Vagina (tissue), 2 donors: ENCODE measurements around the gene DDC. TPM values are rescaled to one million over a fixed set of nuclear protein-coding genes. Genes with fewer than 3 reads are reported as not detected.

Experiments
- DNase-seq, 2 donors: peaks; one replicate each; pipeline ENCODE4 v3.0.0-alpha.2; 2017; ENCODE audit errors: extremely low spot score in 2 of 2
- H3K27ac ChIP-seq: fragments of 200-600 bp; sonication (generic); one replicate; pipeline ENCODE4 v1.5.1; 2019
- H3K27me3 ChIP-seq: fragments of 200-600 bp; sonication (generic); one replicate; pipeline ENCODE4 v1.5.1; 2019
- H3K36me3 ChIP-seq, 2 donors: fragments of 200-600 bp; sonication (generic); one replicate each; pipeline ENCODE4 v1.5.1; 2017 to 2019
- H3K4me1 ChIP-seq: fragments of 200-600 bp; sonication (generic); one replicate; pipeline ENCODE4 v1.5.1; 2019
- H3K4me3 ChIP-seq, 2 donors: fragments of 200-600 bp; sonication (generic); 1 replicate in 1 of 2; 2 replicates in 1 of 2; pipeline ENCODE4 v1.5.1; 2016 to 2019
- H3K9me3 ChIP-seq: fragments of 200-600 bp; sonication (generic); one replicate; pipeline ENCODE4 v1.5.1; 2019
- POLR2A ChIP-seq, 2 donors: fragments of 450-650 bp; IDR thresholded peaks; one replicate each; pipeline ENCODE4 v1.6.1; 2017; ENCODE audit warnings: antibody characterized with exemption in 2 of 2, mild to moderate bottlenecking in 2 of 2, moderate library complexity in 2 of 2
- POLR2AphosphoS5 ChIP-seq, 2 donors: sonication (generic); formaldehyde crosslinking; IDR thresholded peaks; one replicate each; pipeline ENCODE4 v1.9.0; 2017; ENCODE audit warnings: antibody characterized with exemption in 2 of 2, mild to moderate bottlenecking in 2 of 2, low read depth in 1 of 2; ENCODE audit not compliant: insufficient read depth in 1 of 2
- intact Hi-C: fragments of 100-400 bp; cut with DNase I; formaldehyde crosslinking; loops from one replicate; pipeline ENCODE4 v1.15.1; 2023
- total RNA-seq: library from RNA; depleted of rRNA; stranded (reverse); fragments of >200 nt; gene quantifications from one replicate; pipeline ENCODE4 v1.2.3, GENCODE V29; 2016
- TF ChIP-seq, protein P1 (sequence below), 3 experiments: fragments of 450-650 bp in 2 of 3; fragments of 200-600 bp in 1 of 3; sonication (generic) in 1 of 3; IDR thresholded peaks; one replicate each; pipeline ENCODE4 v1.5.1; 2017 to 2019; ENCODE audit warnings: antibody characterized with exemption in 3 of 3, mild to moderate bottlenecking in 2 of 3, moderate library complexity in 2 of 3

The DDC gene
- total RNA-seq, 1 donor from 2014 or later = 1.7 TPM

- intact Hi-C loops = no loop called here
- Histone ChIP-seq H3K36me3 (peaks cover 0 to 39% of the 10 kb centered on the region in 2 donors), H3K27me3 (no peaks in the 10 kb centered on the region), H3K4me3 (no peak overlapping the region), H3K4me1 (no peaks in the 10 kb centered on the region), H3K9me3 (no peaks in the 10 kb centered on the region), H3K27ac (no peak overlapping the region)
- no peak for DNase-seq
- no peak for TF ChIP-seq POLR2AphosphoS5 (IDR thresholded peaks at IDR 0.05; ENCODE audit: insufficient read depth in 1 of 2, low read depth in 1 of 2)
- no peak for TF ChIP-seq POLR2A (IDR thresholded peaks at IDR 0.05)
- TF ChIP-seq, protein P1, sequence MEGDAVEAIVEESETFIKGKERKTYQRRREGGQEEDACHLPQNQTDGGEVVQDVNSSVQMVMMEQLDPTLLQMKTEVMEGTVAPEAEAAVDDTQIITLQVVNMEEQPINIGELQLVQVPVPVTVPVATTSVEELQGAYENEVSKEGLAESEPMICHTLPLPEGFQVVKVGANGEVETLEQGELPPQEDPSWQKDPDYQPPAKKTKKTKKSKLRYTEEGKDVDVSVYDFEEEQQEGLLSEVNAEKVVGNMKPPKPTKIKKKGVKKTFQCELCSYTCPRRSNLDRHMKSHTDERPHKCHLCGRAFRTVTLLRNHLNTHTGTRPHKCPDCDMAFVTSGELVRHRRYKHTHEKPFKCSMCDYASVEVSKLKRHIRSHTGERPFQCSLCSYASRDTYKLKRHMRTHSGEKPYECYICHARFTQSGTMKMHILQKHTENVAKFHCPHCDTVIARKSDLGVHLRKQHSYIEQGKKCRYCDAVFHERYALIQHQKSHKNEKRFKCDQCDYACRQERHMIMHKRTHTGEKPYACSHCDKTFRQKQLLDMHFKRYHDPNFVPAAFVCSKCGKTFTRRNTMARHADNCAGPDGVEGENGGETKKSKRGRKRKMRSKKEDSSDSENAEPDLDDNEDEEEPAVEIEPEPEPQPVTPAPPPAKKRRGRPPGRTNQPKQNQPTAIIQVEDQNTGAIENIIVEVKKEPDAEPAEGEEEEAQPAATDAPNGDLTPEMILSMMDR (IDR thresholded peaks at IDR 0.05) = no peak
Observed at GRCh38 chr7:50608196-50608906, 43.1 kb upstream of the DDC start.

- Histone ChIP-seq H3K4me1 (no peaks in the 10 kb centered on the region), H3K9me3 (no peaks in the 10 kb centered on the region), H3K27me3 (no peaks in the 10 kb centered on the region), H3K36me3 (peaks cover 0 to 39% of the 10 kb centered on the region in 2 donors), H3K27ac (no peak overlapping the region), H3K4me3 (no peak overlapping the region)
- intact Hi-C loops = no loop called here
- no peak for TF ChIP-seq POLR2AphosphoS5 (IDR thresholded peaks at IDR 0.05; ENCODE audit: insufficient read depth in 1 of 2, low read depth in 1 of 2)
- TF ChIP-seq, protein P1 (IDR thresholded peaks at IDR 0.05) = no peak
- no peak for TF ChIP-seq POLR2A (IDR thresholded peaks at IDR 0.05)
- DNase-seq = no peak
Observed at GRCh38 chr7:50607524-50608125, 42.4 kb upstream of the DDC start.

GRCh38 chr7:50605059-50605458 lies 39.9 kb upstream of the DDC start:
- peaks cover 0 to 39% of the 10 kb centered on the region in 2 donors for H3K36me3 ChIP-seq
- no peak for DNase-seq
- no peaks in the 10 kb centered on the region for H3K4me1 ChIP-seq
- H3K27me3 ChIP-seq = no peaks in the 10 kb centered on the region
- no peak for TF ChIP-seq POLR2A (IDR thresholded peaks at IDR 0.05)
- no peak for TF ChIP-seq POLR2AphosphoS5 (IDR thresholded peaks at IDR 0.05; ENCODE audit: insufficient read depth in 1 of 2, low read depth in 1 of 2)
- TF ChIP-seq, protein P1 (IDR thresholded peaks at IDR 0.05) = no peak
- no peak overlapping the region for H3K27ac ChIP-seq
- intact Hi-C loops = no loop called here
- H3K9me3 ChIP-seq = no peaks in the 10 kb centered on the region
- H3K4me3 ChIP-seq = no peak overlapping the region

GRCh38 chr7:50603287-50603686 lies 38.1 kb upstream of the DDC start:
- Histone ChIP-seq H3K4me3 (no peak overlapping the region), H3K27me3 (no peaks in the 10 kb centered on the region), H3K36me3 (peaks cover 0 to 34% of the 10 kb centered on the region in 2 donors), H3K27ac (no peak overlapping the region), H3K9me3 (no peaks in the 10 kb centered on the region), H3K4me1 (no peaks in the 10 kb centered on the region)
- TF ChIP-seq POLR2A (IDR thresholded peaks at IDR 0.05) (no peak), POLR2AphosphoS5 (IDR thresholded peaks at IDR 0.05; ENCODE audit: insufficient read depth in 1 of 2, low read depth in 1 of 2) (no peak)
- TF ChIP-seq, protein P1 (IDR thresholded peaks at IDR 0.05) = no peak
- intact Hi-C loops = no loop called here
- DNase-seq = no peak

DNA sequence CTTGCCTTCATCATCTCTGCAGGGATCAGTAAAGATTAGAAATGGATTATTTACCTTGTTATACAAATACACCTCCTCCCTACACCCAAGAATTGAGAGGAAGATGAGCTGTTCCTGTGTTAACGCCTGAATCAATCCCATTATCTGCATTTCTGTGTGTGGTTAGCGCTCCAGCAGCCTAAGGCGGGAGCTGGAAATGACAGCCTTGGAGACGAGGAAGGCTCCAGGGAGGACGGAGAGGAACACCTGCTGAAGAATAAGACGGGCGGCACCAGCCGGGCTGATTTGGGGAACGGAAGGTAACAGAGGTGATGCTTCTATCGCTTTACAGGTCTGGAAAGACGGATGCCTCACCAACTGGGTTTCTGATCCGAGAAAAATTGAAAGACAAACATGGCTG lies 34.2 kb upstream of the DDC start:
- no peak for TF ChIP-seq POLR2AphosphoS5 (IDR thresholded peaks at IDR 0.05; ENCODE audit: insufficient read depth in 1 of 2, low read depth in 1 of 2)
- TF ChIP-seq, protein P1 (IDR thresholded peaks at IDR 0.05) = no peak
- no peak for TF ChIP-seq POLR2A (IDR thresholded peaks at IDR 0.05)
- Histone ChIP-seq H3K9me3 (no peaks in the 10 kb centered on the region), H3K4me3 (no peak overlapping the region), H3K4me1 (no peaks in the 10 kb centered on the region), H3K36me3 (peaks cover 0 to 14% of the 10 kb centered on the region in 2 donors), H3K27ac (no peak overlapping the region), H3K27me3 (no peaks in the 10 kb centered on the region)
- intact Hi-C loops = no loop called here
- DNase-seq = no peak
